Gastrocnemius medialis (tissue), 4 donors: ENCODE measurements around the gene TCP11. TPM values are rescaled to one million over a fixed set of nuclear protein-coding genes. Genes with fewer than 3 reads are reported as not detected.

ENCODE experiments used
- ATAC-seq, 2 donors: fragments of 150-250 bp; one replicate each; pipeline ENCODE4 v1.9.1; 2016
- DNase-seq, 2 donors: peaks; one replicate each; pipeline ENCODE4 v3.0.0-alpha.2; 2019
- H3K27ac ChIP-seq, 4 donors: fragments of 200-600 bp; sonication (generic); 1 replicate in 1 of 4; 2 replicates in 3 of 4; pipeline ENCODE4 v1.5.1; 2016 to 2018; ENCODE audit warnings: mild to moderate bottlenecking in 2 of 4, moderate library complexity in 1 of 4
- H3K27me3 ChIP-seq, 3 donors: fragments of 200-600 bp; sonication (generic) in 2 of 3; 1 replicate in 1 of 3; 2 replicates in 2 of 3; pipeline versions ENCODE4 v1.5.1 to v1.6.0; 2016 to 2019; ENCODE audit warnings: mild to moderate bottlenecking in 1 of 3, moderate library complexity in 1 of 3
- H3K36me3 ChIP-seq, 2 donors: fragments of 200-600 bp; sonication (generic) in 1 of 2; one replicate each; pipeline ENCODE4 v1.5.1; 2017 to 2018
- H3K4me1 ChIP-seq, 2 donors: fragments of 200-600 bp; sonication (generic) in 1 of 2; one replicate each; pipeline ENCODE4 v1.5.1; 2016 to 2017; ENCODE audit warnings: mild to moderate bottlenecking in 2 of 2
- H3K4me3 ChIP-seq, 4 donors: fragments of 200-600 bp; sonication (generic) in 3 of 4; 1 replicate in 1 of 4; 2 replicates in 3 of 4; pipeline ENCODE4 v1.5.1; 2016 to 2019; ENCODE audit warnings: mild to moderate bottlenecking in 2 of 4
- H3K9me3 ChIP-seq, 3 donors: fragments of 200-600 bp; sonication (generic) in 2 of 3; 1 replicate in 1 of 3; 2 replicates in 2 of 3; pipeline ENCODE4 v1.5.1; 2016 to 2019
- CTCF ChIP-seq, 5 experiments: fragments of 450-650 bp in 3 of 5; fragments of 200-600 bp in 2 of 5; sonication (generic) in 2 of 5; IDR thresholded peaks in 4 of 5; conservative IDR thresholded peaks in 1 of 5; 1 replicate in 4 of 5; 2 replicates in 1 of 5; pipeline ENCODE4 v1.5.1; 2016 to 2019; ENCODE audit warnings: antibody characterized with exemption in 5 of 5, mild to moderate bottlenecking in 3 of 5, moderate library complexity in 3 of 5
- POLR2A ChIP-seq, 2 donors: fragments of 450-650 bp; IDR thresholded peaks; one replicate each; pipeline ENCODE4 v1.6.1; 2017; ENCODE audit warnings: antibody characterized with exemption in 2 of 2, mild to moderate bottlenecking in 2 of 2, moderate library complexity in 2 of 2
- in situ Hi-C, 4 donors: fragments of 200-750 bp; cut with MboI; loops; one replicate each; pipeline versions ENCODE4 v1.15.0 to v1.8.0; 2017; ENCODE audit warnings: low sequenced_read_pairs in 4 of 4
- intact Hi-C: fragments of 100-400 bp; cut with DNase I; formaldehyde crosslinking; loops from one replicate; pipeline ENCODE4 v1.15.1; 2023; ENCODE audit warnings: low total_unique reads
- total RNA-seq, 4 donors: library from RNA; depleted of rRNA; stranded (reverse); fragments of >200 nt; gene quantifications; one replicate each; pipeline versions ENCODE4 v1.1.0 to v1.2.3, GENCODE V29; 2016

TCP11 gene
- total RNA-seq, 4 donors from 2014 or later: 0.41 TPM; not detected in 3

GRCh38 chr6:35087361-35088280 lies 53.5 kb downstream of the TCP11 start:
- Histone ChIP-seq H3K27me3 (no peaks in the 10 kb centered on the region), H3K4me3 (no peak overlapping the region), H3K36me3 (peaks cover 0 to 65% of the 10 kb centered on the region in 2 donors), H3K27ac (no peak overlapping the region), H3K4me1 (no peaks in the 10 kb centered on the region), H3K9me3 (no peaks in the 10 kb centered on the region)
- no peak for ATAC-seq
- intact Hi-C loops: no loop called here
- DNase-seq: no peak
- in situ Hi-C loops: no loop called here
- TF ChIP-seq POLR2A (IDR thresholded peaks at IDR 0.05) (no peak), CTCF (IDR thresholded peaks at IDR 0.05 in 4 of 5, conservative IDR thresholded peaks at IDR 0.05 in 1 of 5) (no peak)

GRCh38 chr6:35086636-35087360 lies 54.3 kb downstream of the TCP11 start:
- TF ChIP-seq POLR2A (IDR thresholded peaks at IDR 0.05) (no peak), CTCF (IDR thresholded peaks at IDR 0.05 in 4 of 5, conservative IDR thresholded peaks at IDR 0.05 in 1 of 5) (no peak)
- Histone ChIP-seq H3K36me3 (peaks cover 0 to 72% of the 10 kb centered on the region in 2 donors), H3K4me3 (no peak overlapping the region), H3K27me3 (no peaks in the 10 kb centered on the region), H3K27ac (no peak overlapping the region), H3K4me1 (no peaks in the 10 kb centered on the region), H3K9me3 (no peaks in the 10 kb centered on the region)
- ATAC-seq: no peak
- no peak for DNase-seq
- in situ Hi-C loops (no loop called here), intact Hi-C loops (no loop called here)

GRCh38 chr6:35086282-35086632 lies 54.9 kb downstream of the TCP11 start:
- H3K27ac ChIP-seq: no peak overlapping the region
- H3K27me3 ChIP-seq: no peaks in the 10 kb centered on the region
- ATAC-seq (no peak), DNase-seq (no peak)
- H3K4me3 ChIP-seq: no peak overlapping the region
- H3K4me1 ChIP-seq: no peaks in the 10 kb centered on the region
- intact Hi-C loops: no loop called here
- in situ Hi-C loops: no loop called here
- TF ChIP-seq POLR2A (IDR thresholded peaks at IDR 0.05) (no peak), CTCF (IDR thresholded peaks at IDR 0.05 in 4 of 5, conservative IDR thresholded peaks at IDR 0.05 in 1 of 5) (no peak)
- no peaks in the 10 kb centered on the region for H3K9me3 ChIP-seq
- H3K36me3 ChIP-seq: peaks cover 0 to 77% of the 10 kb centered on the region in 2 donors

- no peak for TF ChIP-seq POLR2A (IDR thresholded peaks at IDR 0.05)
- TF ChIP-seq CTCF (IDR thresholded peaks at IDR 0.05 in 4 of 5, conservative IDR thresholded peaks at IDR 0.05 in 1 of 5): no peak
- DNase-seq (no peak), ATAC-seq (no peak)
- H3K27me3 ChIP-seq: no peaks in the 10 kb centered on the region
- H3K4me1 ChIP-seq: no peaks in the 10 kb centered on the region
- H3K9me3 ChIP-seq: no peaks in the 10 kb centered on the region
- H3K36me3 ChIP-seq: peaks cover 0 to 79% of the 10 kb centered on the region in 2 donors
- H3K27ac ChIP-seq: no peak overlapping the region
- in situ Hi-C loops: no loop called here
- H3K4me3 ChIP-seq: no peak overlapping the region
- intact Hi-C loops: no loop called here
Measured at GRCh38 chr6:35085359-35086281, 55.5 kb downstream of the TCP11 start.
